OCI-LY7 (cell line): ENCODE data around the gene CAMK1. TPM values are rescaled to one million over a fixed set of nuclear protein-coding genes. Genes with fewer than 3 reads are reported as not detected.

Experiments used
- BruUV-seq: library from RNA; stranded (reverse); fragments of 400-500 nt; replicated peaks from 2 replicates; lab custom pipeline; 2021; lab: Mats Ljungman, UMichigan
- CTCF ChIA-PET: fragments of 300-600 bp; sonication (Branson Sonifier 250); formaldehyde crosslinking; loops from one replicate; lab custom pipeline; 2022; ENCODE audit warnings: antibody characterized with exemption; ENCODE audit not compliant: unreplicated experiment; lab: Charles Lee
- POLR2A ChIA-PET: fragments of 300-600 bp; sonication (Branson Sonifier 250); formaldehyde crosslinking; loops from one replicate; lab custom pipeline; 2022; ENCODE audit warnings: antibody characterized with exemption; lab: Charles Lee
- DNase-seq: peaks from one replicate; pipeline ENCODE4 v3.0.0-alpha.2; 2015; ENCODE audit warnings: low spot score
- H2AFZ ChIP-seq: fragments of 200-600 bp; sonication (generic), shearing (Covaris generic); 2 replicates; pipeline ENCODE4 v1.6.1; 2014; ENCODE audit warnings: mild to moderate bottlenecking, antibody characterized with exemption, low read length, moderate library complexity
- H3K27ac ChIP-seq: fragments of 200-600 bp; sonication (generic); 2 replicates; pipeline ENCODE4 v1.5.1; 2014; ENCODE audit warnings: mixed run types, low read depth, mild to moderate bottlenecking, moderate library complexity, low read length, inconsistent platforms; ENCODE audit not compliant: poor library complexity, severe bottlenecking
- H3K36me3 ChIP-seq: fragments of 200-600 bp; sonication (generic); 2 replicates; pipeline ENCODE4 v1.6.1; 2014; ENCODE audit warnings: mild to moderate bottlenecking, antibody characterized with exemption, low read length, moderate library complexity, mixed read lengths; ENCODE audit not compliant: insufficient read depth
- H3K4me1 ChIP-seq: fragments of 200-600 bp; sonication (generic); 2 replicates; pipeline ENCODE4 v1.5.1; 2014; ENCODE audit warnings: mild to moderate bottlenecking, low read length; ENCODE audit not compliant: insufficient read depth, poor library complexity, severe bottlenecking
- H3K4me2 ChIP-seq: fragments of 200-600 bp; sonication (generic); 2 replicates; pipeline ENCODE4 v1.6.1; 2014; ENCODE audit warnings: mild to moderate bottlenecking, low read length
- H3K4me3 ChIP-seq: fragments of 200-600 bp; sonication (generic); 2 replicates; pipeline ENCODE4 v1.5.1; 2014; ENCODE audit warnings: mild to moderate bottlenecking, low read depth, low read length; ENCODE audit not compliant: poor library complexity, severe bottlenecking
- H3K79me2 ChIP-seq: fragments of 200-600 bp; sonication (generic); 2 replicates; pipeline ENCODE4 v1.6.1; 2016; ENCODE audit warnings: low read depth, mild to moderate bottlenecking, low read length, moderate library complexity, mixed read lengths; ENCODE audit not compliant: insufficient read depth
- H3K9me2 ChIP-seq: fragments of 200-600 bp; sonication (generic); 2 replicates; pipeline ENCODE4 v1.6.1; 2016; ENCODE audit warnings: mild to moderate bottlenecking, low read length, mixed read lengths; ENCODE audit not compliant: insufficient read depth
- H3K9me3 ChIP-seq: fragments of 200-600 bp; sonication (generic); 2 replicates; pipeline ENCODE4 v1.6.1; 2014; ENCODE audit warnings: mild to moderate bottlenecking, mixed run types, low read length, mixed read lengths
- H4K20me1 ChIP-seq: fragments of 200-600 bp; sonication (generic); 2 replicates; pipeline ENCODE4 v1.6.1; 2014; ENCODE audit warnings: mild to moderate bottlenecking, antibody characterized with exemption, low read length, moderate library complexity, mixed read lengths; ENCODE audit not compliant: insufficient read depth
- CTCF ChIP-seq: fragments of 200-600 bp; sonication (generic); conservative IDR thresholded peaks from 2 replicates; pipeline ENCODE4 v1.5.1; 2014; ENCODE audit warnings: mild to moderate bottlenecking, antibody characterized with exemption, low read length, moderate library complexity, mixed read lengths
- EZH2phosphoT487 ChIP-seq: fragments of 200-600 bp; sonication (generic); IDR thresholded peaks from 2 replicates; pipeline ENCODE4 v1.6.1; 2018; ENCODE audit warnings: low read depth, borderline replicate concordance, mild to moderate bottlenecking, mixed run types, antibody characterized with exemption, low read length, moderate library complexity, mixed read lengths
- intact Hi-C: fragments of 100-400 bp; cut with micrococcal nuclease; formaldehyde crosslinking; loops from one replicate; pipeline ENCODE4 v1.10.0; 2022; ENCODE audit not compliant: unreplicated experiment
- total RNA-seq, 2 experiments: library from RNA; depleted of rRNA in 1 of 2; stranded (reverse); fragments of >200 nt in 1 of 2; shearing (Covaris generic) in 1 of 2; gene quantifications; 2 replicates each; pipeline ENCODE4 v1.2.3, GENCODE V29; 2014 to 2022

CAMK1 gene
- total RNA-seq, 2 experiments from 2014 or later: not detected

- Histone ChIP-seq H3K9me2 (no peaks in the 10 kb centered on the region), H3K4me1 (peaks cover 47% of the 10 kb centered on the region), H3K4me2 (peak overlapping the region; percentile 97), H3K9me3 (no peaks in the 10 kb centered on the region), H3K4me3 (peak overlapping the region; percentile 96), H2AFZ (peak overlapping the region; percentile 22; the same call in 1 of the 2 replicates), H3K79me2 (peaks cover 53% of the 10 kb centered on the region), H3K27ac (peak overlapping the region; percentile 72), H3K36me3 (peaks cover 63% of the 10 kb centered on the region), H4K20me1 (peaks cover 10% of the 10 kb centered on the region; the same call in 1 of the 2 replicates)
- no peak for DNase-seq
- BruUV-seq: TSS peak; percentile 81
- no peak for TF ChIP-seq CTCF
- TF ChIP-seq EZH2phosphoT487: no peak
- CTCF ChIA-PET: no interaction called here
- POLR2A ChIA-PET: interaction anchor here (0.6 to 2.4 kb wide), 12 partner anchors 9 to 372 kb away, joined by 3 to 17 read pairs (median 5); partner anchors contain the start of genes BRPF1 and OGG1
- intact Hi-C loops: loop anchor here (1.0 to 5.0 kb wide), 4 partner anchors 42 to 395 kb away; partner anchors contain the start of genes BRPF1, CRELD1 and SETD5
Observed at GRCh38 chr3:9791790-9792404, 22.1 kb upstream of the CAMK1 start.

GRCh38 chr3:9791127-9791526, 21.4 kb upstream of the CAMK1 start:
- Histone ChIP-seq H3K4me3 (peak overlapping the region; percentile 96), H3K4me1 (peaks cover 43% of the 10 kb centered on the region), H4K20me1 (peaks cover 10% of the 10 kb centered on the region; the same call in 1 of the 2 replicates), H3K36me3 (peaks cover 65% of the 10 kb centered on the region), H3K27ac (no peak overlapping the region), H2AFZ (no peak overlapping the region), H3K4me2 (peak overlapping the region; percentile 97), H3K9me2 (no peaks in the 10 kb centered on the region), H3K79me2 (peaks cover 46% of the 10 kb centered on the region), H3K9me3 (no peaks in the 10 kb centered on the region)
- no TSS peak for BruUV-seq
- POLR2A ChIA-PET: interaction anchor here (1.1 to 1.6 kb wide), 4 partner anchors 9 to 58 kb away, joined by 3 to 7 read pairs (median 6); no protein-coding TSS in a partner anchor
- DNase-seq: no peak
- CTCF ChIA-PET: interaction anchor here (1.7 kb wide), 1 partner anchor 11 kb away, joined by 5 read pairs; no protein-coding TSS in a partner anchor
- TF ChIP-seq EZH2phosphoT487 (no peak), CTCF (no peak)
- intact Hi-C loops: loop anchor here (5.0 kb wide), 1 partner anchor 141 kb away; the partner anchor contains the start of gene CRELD1

- Histone ChIP-seq H3K4me1 (peaks cover 23% of the 10 kb centered on the region), H3K79me2 (peaks cover 13% of the 10 kb centered on the region; the same call in 1 of the 2 replicates), H3K9me2 (no peaks in the 10 kb centered on the region), H3K9me3 (no peaks in the 10 kb centered on the region), H3K27ac (peak overlapping the region; percentile 3), H4K20me1 (no peaks in the 10 kb centered on the region), H3K4me2 (no peak overlapping the region), H3K36me3 (peaks cover 64% of the 10 kb centered on the region), H3K4me3 (no peak overlapping the region), H2AFZ (no peak overlapping the region)
- POLR2A ChIA-PET: no interaction called here
- intact Hi-C loops: no loop called here
- no peak for TF ChIP-seq CTCF
- no peak for TF ChIP-seq EZH2phosphoT487
- no TSS peak for BruUV-seq
- CTCF ChIA-PET: no interaction called here
- no peak for DNase-seq
Observed at GRCh38 chr3:9787714-9788113, 18.0 kb upstream of the CAMK1 start.
